Esophagus mucosa (tissue), 1 donor: ENCODE results near the gene MAGEA12. TPM values are rescaled to one million over a fixed set of nuclear protein-coding genes. Genes with fewer than 3 reads are reported as not detected.
"Not testable (repeated sequence)": the region's sequence is repeated elsewhere in the genome, so short reads cannot be mapped to it uniquely, and the experiment has no call there.

Source experiments
- ATAC-seq: fragments of 200-7000 bp; cut with Tn5 transposase; one replicate; pipeline ENCODE4 v1.9.1; 2020
- total RNA-seq: library from RNA; stranded (reverse); gene quantifications from one replicate; pipeline ENCODE4 v1.2.4, GENCODE V29; 2023
- donor health status: DM: yes; HTN: yes; CAD: no.

MAGEA12 gene
- not detected for total RNA-seq

GRCh38 chrX:152733261-152733975 is at the start of gene MAGEA12, which contains the start of gene CSAG1:
TSS of gene MAGEA12 (plus strand) at chrX:152733757. CDS start at chrX:152736162, 2,405 bp downstream.
TSS of gene CSAG1 (minus strand) at chrX:152733721. CDS start at chrX:152732460, 1,261 bp downstream.
- no peak for ATAC-seq

GRCh38 chrX:152697952-152698931 is 35.3 kb upstream of the MAGEA12 start, which contains the start of gene MAGEA3:
TSS of gene MAGEA3 (plus strand) at chrX:152698794. CDS start at chrX:152700833, 2,039 bp downstream.
- not testable (repeated sequence) for ATAC-seq

- ATAC-seq = not testable (repeated sequence)
Measured at GRCh38 chrX:152700390-152700789, 33.2 kb upstream of the MAGEA12 start.

GRCh38 chrX:152706500-152706899 is 27.1 kb upstream of the MAGEA12 start:
- not testable (repeated sequence) for ATAC-seq

GRCh38 chrX:152709173-152709572 is 24.4 kb upstream of the MAGEA12 start, which contains the start of gene CSAG2:
TSS of gene CSAG2 (minus strand) at chrX:152709273. CDS start at chrX:152709112, 161 bp downstream.
- not testable (repeated sequence) for ATAC-seq

GRCh38 chrX:152713195-152713594 is 20.4 kb upstream of the MAGEA12 start:
- ATAC-seq = not testable (repeated sequence)

- not testable (repeated sequence) for ATAC-seq
Measured at GRCh38 chrX:152713815-152714787, 19.5 kb upstream of the MAGEA12 start, which contains the start of gene MAGEA2B. TSS of gene MAGEA2B (plus strand) at chrX:152714628. CDS start at chrX:152717107, 2,479 bp downstream.

GRCh38 chrX:152725409-152725808 is 8.1 kb upstream of the MAGEA12 start:
- no peak for ATAC-seq

GRCh38 chrX:152734143-152734858 is 744 bp downstream of the MAGEA12 start:
- not testable (repeated sequence) for ATAC-seq

GRCh38 chrX:152735101-152735500 is 1.5 kb downstream of the MAGEA12 start:
- ATAC-seq = no peak

GRCh38 chrX:152735860-152736511 is 2.4 kb downstream of the MAGEA12 start:
- no peak for ATAC-seq

GRCh38 chrX:152736528-152736927 is 3.0 kb downstream of the MAGEA12 start:
- not testable (repeated sequence) for ATAC-seq

- ATAC-seq = no peak
Measured at GRCh38 chrX:152738560-152738959, 5.0 kb downstream of the MAGEA12 start.

- ATAC-seq = not testable (repeated sequence)
Measured at GRCh38 chrX:152753686-152754650, 20.4 kb downstream of the MAGEA12 start, which contains the start of gene MAGEA2. TSS of gene MAGEA2 (minus strand) at chrX:152753842. CDS start at chrX:152751363, 2,479 bp downstream.

- not testable (repeated sequence) for ATAC-seq
Measured at GRCh38 chrX:152754871-152755270, 21.3 kb downstream of the MAGEA12 start.

- ATAC-seq = not testable (repeated sequence)
Measured at GRCh38 chrX:152758918-152759317, 25.4 kb downstream of the MAGEA12 start, which contains the start of gene CSAG3. TSS of gene CSAG3 (plus strand) at chrX:152759218.

- not testable (repeated sequence) for ATAC-seq
Measured at GRCh38 chrX:152759544-152759943, 26.0 kb downstream of the MAGEA12 start.

- ATAC-seq = not testable (repeated sequence)
Measured at GRCh38 chrX:152761582-152761981, 28.0 kb downstream of the MAGEA12 start.

- ATAC-seq = not testable (repeated sequence)
Measured at GRCh38 chrX:152766562-152766961, 33.0 kb downstream of the MAGEA12 start.
